Spleen (tissue), 7 donors: ENCODE measurements around the gene AFAP1L2.

Experiments used
- POLR2A ChIP-seq, 3 donors: fragments of 450-650 bp; IDR thresholded peaks; one replicate each; pipeline ENCODE4 v1.5.1; 2017; ENCODE audit warnings: antibody characterized with exemption in 3 of 3, mild to moderate bottlenecking in 1 of 3
- POLR2AphosphoS5 ChIP-seq, 3 donors: sonication (generic); formaldehyde crosslinking; IDR thresholded peaks; one replicate each; pipeline ENCODE4 v1.5.1; 2017; ENCODE audit warnings: antibody characterized with exemption in 3 of 3
- TF ChIP-seq, protein P1 (sequence below), 11 experiments: fragments of 200-600 bp in 7 of 11; fragments of 450-650 bp in 4 of 11; sonication (generic) in 4 of 11; IDR thresholded peaks in 8 of 11; conservative IDR thresholded peaks in 3 of 11; 1 replicate in 7 of 11; 2 replicates in 4 of 11; pipeline versions ENCODE4 v1.4.0 to v1.8.0; 2016 to 2021; ENCODE audit warnings: antibody characterized with exemption in 11 of 11, inconsistent platforms in 4 of 11, mild to moderate bottlenecking in 1 of 11
- donor health status: DM: no; HTN: no; CAD: no; lungs with moderate emphysema.
- donor health status: DM: no; HTN: no; CAD: no.
- donor health status: DM: no; HTN: no; CAD: no.

DNA sequence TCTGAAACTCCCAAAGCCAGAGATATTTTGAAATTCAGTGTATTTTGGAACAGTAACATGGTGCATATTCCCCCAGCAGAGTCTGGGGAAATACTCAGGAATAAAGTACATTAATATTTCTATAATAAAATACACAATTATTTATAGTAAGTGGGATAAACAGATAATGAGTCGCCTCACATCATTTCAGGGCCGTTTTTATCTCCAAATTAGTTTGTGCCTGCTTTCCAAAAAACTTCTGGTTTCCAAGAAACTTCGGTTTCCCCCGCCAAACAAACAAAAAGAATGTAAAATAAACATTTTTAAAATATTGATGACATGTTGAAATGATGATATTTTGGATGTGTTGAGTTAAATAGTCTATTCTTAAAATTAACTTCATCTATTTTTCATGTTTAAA lies 48.2 kb downstream of the AFAP1L2 start:
- no peak for TF ChIP-seq POLR2A (IDR thresholded peaks at IDR 0.05)
- no peak for TF ChIP-seq POLR2AphosphoS5 (IDR thresholded peaks at IDR 0.05)
- TF ChIP-seq, protein P1, sequence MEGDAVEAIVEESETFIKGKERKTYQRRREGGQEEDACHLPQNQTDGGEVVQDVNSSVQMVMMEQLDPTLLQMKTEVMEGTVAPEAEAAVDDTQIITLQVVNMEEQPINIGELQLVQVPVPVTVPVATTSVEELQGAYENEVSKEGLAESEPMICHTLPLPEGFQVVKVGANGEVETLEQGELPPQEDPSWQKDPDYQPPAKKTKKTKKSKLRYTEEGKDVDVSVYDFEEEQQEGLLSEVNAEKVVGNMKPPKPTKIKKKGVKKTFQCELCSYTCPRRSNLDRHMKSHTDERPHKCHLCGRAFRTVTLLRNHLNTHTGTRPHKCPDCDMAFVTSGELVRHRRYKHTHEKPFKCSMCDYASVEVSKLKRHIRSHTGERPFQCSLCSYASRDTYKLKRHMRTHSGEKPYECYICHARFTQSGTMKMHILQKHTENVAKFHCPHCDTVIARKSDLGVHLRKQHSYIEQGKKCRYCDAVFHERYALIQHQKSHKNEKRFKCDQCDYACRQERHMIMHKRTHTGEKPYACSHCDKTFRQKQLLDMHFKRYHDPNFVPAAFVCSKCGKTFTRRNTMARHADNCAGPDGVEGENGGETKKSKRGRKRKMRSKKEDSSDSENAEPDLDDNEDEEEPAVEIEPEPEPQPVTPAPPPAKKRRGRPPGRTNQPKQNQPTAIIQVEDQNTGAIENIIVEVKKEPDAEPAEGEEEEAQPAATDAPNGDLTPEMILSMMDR (IDR thresholded peaks at IDR 0.05 in 8 of 11, conservative IDR thresholded peaks at IDR 0.05 in 3 of 11) = no peak
